Esophagus squamous epithelium (tissue), 4 donors: ENCODE measurements around the gene HSDL2.

Experiments
- POLR2A ChIP-seq, 4 donors: fragments of 450-650 bp; IDR thresholded peaks; one replicate each; pipeline ENCODE4 v1.6.1; 2017; ENCODE audit warnings: antibody characterized with exemption in 4 of 4, mild to moderate bottlenecking in 4 of 4, moderate library complexity in 3 of 4
- TF ChIP-seq, protein P1 (sequence below), 6 experiments: fragments of 450-650 bp in 4 of 6; fragments of 200-600 bp in 2 of 6; sonication (generic) in 2 of 6; IDR thresholded peaks; one replicate each; pipeline ENCODE4 v1.5.1; 2016 to 2019; ENCODE audit warnings: antibody characterized with exemption in 6 of 6, mild to moderate bottlenecking in 4 of 6, moderate library complexity in 4 of 6

DNA sequence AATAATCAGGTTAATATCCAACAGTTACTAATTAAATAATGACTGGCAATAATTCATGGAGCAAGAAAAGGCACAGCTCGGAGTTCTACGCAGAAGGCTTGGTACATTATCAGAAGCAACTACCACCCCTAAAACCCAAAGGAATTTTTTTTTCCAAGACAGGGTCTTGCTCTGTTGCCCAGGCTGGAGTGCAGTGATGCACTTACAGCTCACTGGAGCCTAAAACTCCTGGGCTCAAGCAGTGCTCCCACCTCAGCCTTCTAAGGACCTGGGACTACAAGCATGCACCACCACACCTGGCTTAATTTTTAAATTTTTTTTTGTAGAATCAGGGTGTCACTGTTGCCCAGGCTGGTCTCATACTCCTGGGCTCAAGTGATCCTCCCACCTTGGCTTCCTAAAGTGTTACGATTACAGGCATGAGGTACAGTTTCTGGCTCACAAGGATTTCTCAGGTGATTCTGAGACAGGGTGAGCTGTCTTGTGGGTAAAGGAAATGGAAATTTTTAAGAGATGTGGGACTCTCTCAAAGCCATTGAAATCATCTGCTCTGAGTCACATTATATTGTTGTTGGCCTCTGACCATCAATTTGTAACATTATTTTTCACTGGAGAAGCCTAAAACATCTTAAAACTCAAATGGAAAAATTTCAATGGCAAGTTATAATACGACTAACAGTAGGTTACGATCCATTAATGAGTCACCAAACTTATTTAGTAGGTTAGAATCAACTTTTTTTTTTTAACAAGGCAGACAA is 19.7 kb upstream of the HSDL2 start:
- no peak for TF ChIP-seq POLR2A (IDR thresholded peaks at IDR 0.05)
- TF ChIP-seq, protein P1, sequence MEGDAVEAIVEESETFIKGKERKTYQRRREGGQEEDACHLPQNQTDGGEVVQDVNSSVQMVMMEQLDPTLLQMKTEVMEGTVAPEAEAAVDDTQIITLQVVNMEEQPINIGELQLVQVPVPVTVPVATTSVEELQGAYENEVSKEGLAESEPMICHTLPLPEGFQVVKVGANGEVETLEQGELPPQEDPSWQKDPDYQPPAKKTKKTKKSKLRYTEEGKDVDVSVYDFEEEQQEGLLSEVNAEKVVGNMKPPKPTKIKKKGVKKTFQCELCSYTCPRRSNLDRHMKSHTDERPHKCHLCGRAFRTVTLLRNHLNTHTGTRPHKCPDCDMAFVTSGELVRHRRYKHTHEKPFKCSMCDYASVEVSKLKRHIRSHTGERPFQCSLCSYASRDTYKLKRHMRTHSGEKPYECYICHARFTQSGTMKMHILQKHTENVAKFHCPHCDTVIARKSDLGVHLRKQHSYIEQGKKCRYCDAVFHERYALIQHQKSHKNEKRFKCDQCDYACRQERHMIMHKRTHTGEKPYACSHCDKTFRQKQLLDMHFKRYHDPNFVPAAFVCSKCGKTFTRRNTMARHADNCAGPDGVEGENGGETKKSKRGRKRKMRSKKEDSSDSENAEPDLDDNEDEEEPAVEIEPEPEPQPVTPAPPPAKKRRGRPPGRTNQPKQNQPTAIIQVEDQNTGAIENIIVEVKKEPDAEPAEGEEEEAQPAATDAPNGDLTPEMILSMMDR (IDR thresholded peaks at IDR 0.05) = no peak
